ENCODE data around the gene BAG2. TPM values are rescaled to one million over a fixed set of nuclear protein-coding genes. Genes with fewer than 3 reads are reported as not detected.
A peak's percentile ranks its signal among the peaks of the same experiment; 100 is the strongest.

Gene BAG2
- total and polyA plus RNA-seq, 9 donors: 9.4 to 18.2 (median 13.4) TPM

GRCh38 chr6:57216235-57217101 is 44.3 kb downstream of the BAG2 start:
- H3K36me3 ChIP-seq: no peaks in the 10 kb centered on the region
- WGBS, 3 donors: 58 to 72% (median 61%) methylated on average over 7 of the region's 7 CpGs
- no peak overlapping the region for H3K4me3 ChIP-seq
- H3K27ac ChIP-seq: no peak overlapping the region
- no peak for DNase-seq
- no peaks in the 10 kb centered on the region for H3K9me3 ChIP-seq
- peaks cover 1% of the 10 kb centered on the region for H3K4me1 ChIP-seq (ENCODE audit: insufficient read depth)
- no peaks in the 10 kb centered on the region for H3K27me3 ChIP-seq
- no peak for TF ChIP-seq CTCF (IDR thresholded peaks at IDR 0.05)
- TF ChIP-seq POLR2A (IDR thresholded peaks at IDR 0.05): no peak
- TF ChIP-seq EP300 (IDR thresholded peaks at IDR 0.05): no peak
- intact Hi-C loops (cut with DNase I): loop anchor here in 1 of 4 donors (10.0 kb wide), 1 partner anchor 98 kb away; the partner anchor contains the start of gene PRIM2

- Histone ChIP-seq H3K36me3 (no peaks in the 10 kb centered on the region), H3K27ac (no peak overlapping the region), H3K4me1 (ENCODE audit: insufficient read depth) (peaks cover 1% of the 10 kb centered on the region), H3K27me3 (no peaks in the 10 kb centered on the region), H3K9me3 (no peaks in the 10 kb centered on the region), H3K4me3 (no peak overlapping the region)
- DNase-seq: no peak
- WGBS, 3 donors: 95 to 98% (median 95%) methylated on average over 11 of the region's 11 CpGs
- intact Hi-C loops (cut with DNase I): loop anchor here in 1 of 4 donors (10.0 kb wide), 1 partner anchor 98 kb away; the partner anchor contains the start of gene PRIM2
- TF ChIP-seq CTCF (IDR thresholded peaks at IDR 0.05): no peak
- no peak for TF ChIP-seq POLR2A (IDR thresholded peaks at IDR 0.05)
- no peak for TF ChIP-seq EP300 (IDR thresholded peaks at IDR 0.05)
Measured at GRCh38 chr6:57217270-57217669, 45.1 kb downstream of the BAG2 start.

- intact Hi-C loops (cut with DNase I): no loop called here
- Histone ChIP-seq H3K4me1 (ENCODE audit: insufficient read depth) (peaks cover 1% of the 10 kb centered on the region), H3K36me3 (no peaks in the 10 kb centered on the region), H3K9me3 (no peaks in the 10 kb centered on the region), H3K27me3 (no peaks in the 10 kb centered on the region), H3K4me3 (peak overlapping the region; percentile 99), H3K27ac (no peak overlapping the region)
- TF ChIP-seq POLR2A (IDR thresholded peaks at IDR 0.05): no peak
- no peak for TF ChIP-seq CTCF (IDR thresholded peaks at IDR 0.05)
- TF ChIP-seq EP300 (IDR thresholded peaks at IDR 0.05): no peak
- no peak for DNase-seq
- 93 to 98% (median 96%) methylated on average over 2 of the region's 2 CpGs for WGBS, 3 donors
Measured at GRCh38 chr6:57220083-57220703, 48.1 kb downstream of the BAG2 start.

GRCh38 chr6:57221191-57221935 is 49.2 kb downstream of the BAG2 start:
- Histone ChIP-seq H3K27me3 (no peaks in the 10 kb centered on the region), H3K36me3 (no peaks in the 10 kb centered on the region), H3K27ac (peak overlapping the region; percentile 83 to 94), H3K9me3 (no peaks in the 10 kb centered on the region), H3K4me3 (peak overlapping the region; percentile 99), H3K4me1 (ENCODE audit: insufficient read depth) (peaks cover 1% of the 10 kb centered on the region)
- DNase-seq: peak; percentile 40 to 79 (median 61)
- intact Hi-C loops (cut with DNase I): no loop called here
- TF ChIP-seq CTCF (IDR thresholded peaks at IDR 0.05): peak in 2 of 3 donors; percentile 53 to 60
- no peak for TF ChIP-seq EP300 (IDR thresholded peaks at IDR 0.05)
- no peak for TF ChIP-seq POLR2A (IDR thresholded peaks at IDR 0.05)
- 0 to 1% (median 1%) methylated on average over 35 to 38 of the region's 38 CpGs for WGBS, 3 donors
